Eye (tissue), 1 donor: ENCODE results near the gene MRTFA.
"Not testable (repeated sequence)": the region's sequence is repeated elsewhere in the genome, so short reads cannot be mapped to it uniquely, and the experiment has no call there.

Experiments used
- DNase-seq: peaks from one replicate; pipeline ENCODE4 v3.0.0-alpha.2; 2015

Gene MRTFA

DNA sequence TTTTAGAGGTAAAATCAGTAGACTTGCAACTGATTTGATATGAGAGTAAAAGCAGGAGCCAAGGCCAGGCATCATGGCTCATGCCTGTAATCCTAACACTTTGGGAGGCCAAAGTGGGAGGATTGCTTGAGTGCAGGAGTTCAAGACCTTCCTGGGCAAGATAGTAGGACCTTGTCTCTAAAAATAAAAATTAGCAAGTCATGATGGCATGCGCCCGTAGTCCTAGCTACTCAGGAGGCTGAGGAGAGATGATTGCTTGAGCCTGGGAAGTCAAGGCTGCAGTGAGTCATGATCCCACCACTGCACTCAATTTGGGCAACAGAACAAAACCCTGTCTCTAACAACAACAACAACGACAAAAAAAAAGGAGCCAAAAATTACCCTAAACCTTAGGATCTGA lies 252.6 kb downstream of the MRTFA start:
- DNase-seq, result no peak

DNA sequence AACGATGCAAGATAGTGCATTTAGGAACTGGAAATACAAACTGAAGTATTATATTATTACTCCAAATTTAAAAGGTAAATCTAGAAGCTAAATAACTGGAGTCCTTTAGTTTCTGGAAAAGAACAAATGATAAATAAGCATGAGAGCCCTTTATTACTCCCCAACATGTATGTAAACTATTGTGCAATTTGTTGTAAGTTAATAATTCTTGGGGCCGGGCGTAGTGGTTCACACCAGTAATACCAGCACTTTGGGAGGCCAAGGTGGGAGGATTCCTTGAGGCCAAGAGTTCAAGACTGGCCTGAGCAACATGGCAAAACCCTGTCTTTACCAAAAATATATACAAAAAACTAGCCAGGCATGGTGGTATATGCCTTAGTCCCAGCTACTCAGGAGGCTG lies 255.1 kb downstream of the MRTFA start:
- DNase-seq, result no peak

DNA sequence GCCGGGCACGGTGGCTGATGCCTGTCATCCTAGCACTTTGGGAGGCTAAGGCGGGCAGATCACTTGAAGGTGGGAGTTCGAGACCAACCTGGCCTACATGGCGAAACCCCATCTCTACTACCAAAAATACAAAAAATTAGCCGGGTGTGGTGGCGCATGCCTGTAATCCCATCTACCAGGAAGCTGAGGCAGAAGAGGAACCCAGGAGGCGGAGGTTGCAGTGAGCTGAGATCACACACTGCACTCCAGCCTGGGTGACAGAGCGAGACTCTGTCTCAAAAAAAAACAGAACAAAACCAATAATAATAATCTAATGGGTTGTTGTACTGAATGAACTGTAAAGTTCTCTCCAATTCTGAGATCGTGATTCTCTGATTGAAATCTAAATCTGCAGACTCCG lies 258.1 kb downstream of the MRTFA start:
- not testable (repeated sequence) for DNase-seq

DNA sequence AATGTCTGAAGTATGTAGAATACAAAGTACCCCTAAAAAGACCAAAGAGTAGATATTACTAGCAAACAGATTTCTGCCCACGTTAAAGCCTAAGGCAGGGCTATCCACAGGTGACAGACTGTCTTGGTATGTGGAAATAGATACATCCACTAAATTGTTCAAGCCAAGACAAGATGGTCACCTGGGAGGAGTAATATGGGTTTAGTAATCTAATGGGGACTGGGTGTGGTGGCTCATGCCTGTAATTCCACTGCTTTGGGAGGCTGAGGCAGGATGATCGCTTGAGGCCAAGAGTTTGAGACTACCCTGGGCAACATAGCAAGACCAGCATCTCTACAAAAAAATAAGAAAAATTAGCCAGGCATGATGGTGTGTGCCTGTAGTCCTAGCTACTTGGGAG lies 258.6 kb downstream of the MRTFA start:
- no peak for DNase-seq

DNA sequence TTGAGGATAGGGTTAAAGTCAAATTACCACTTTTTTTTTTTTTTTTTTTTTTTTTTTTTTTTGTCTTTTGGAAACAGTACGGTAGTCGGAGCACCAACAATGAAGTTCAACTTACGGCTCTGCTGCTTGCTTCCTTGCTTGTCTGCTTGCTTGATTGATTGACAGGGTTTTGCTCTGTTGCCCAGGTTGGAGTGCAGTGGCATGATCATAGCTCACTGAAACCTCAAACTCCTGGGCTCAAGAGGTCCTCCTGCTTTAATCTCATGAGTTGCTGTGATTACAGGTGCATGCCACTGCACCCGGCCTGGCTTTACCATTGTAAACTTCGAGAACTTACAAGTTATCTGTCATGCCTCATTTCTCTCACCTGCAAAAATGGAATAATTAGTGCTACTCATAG lies 260.4 kb downstream of the MRTFA start:
- DNase-seq, result no peak

DNA sequence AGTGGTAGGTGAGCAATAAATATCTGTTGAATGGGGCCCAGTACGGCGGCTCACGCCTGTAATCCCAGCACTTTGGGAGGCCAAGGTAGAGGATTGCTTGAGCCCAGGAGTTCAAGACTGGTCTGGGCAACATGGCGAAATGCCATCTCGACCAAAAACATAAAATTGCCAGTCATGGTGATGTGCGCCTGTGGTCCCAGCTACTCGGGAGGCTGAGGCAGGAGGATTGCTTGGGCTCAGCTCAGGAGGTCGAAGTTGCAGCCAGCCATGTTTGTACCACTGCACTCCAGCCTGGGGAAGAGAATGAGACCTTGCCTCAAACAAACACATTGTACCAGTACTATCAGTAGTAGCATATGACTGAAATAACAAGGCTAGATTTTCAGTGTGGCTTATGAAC lies 262.0 kb downstream of the MRTFA start:
- no peak for DNase-seq

DNA sequence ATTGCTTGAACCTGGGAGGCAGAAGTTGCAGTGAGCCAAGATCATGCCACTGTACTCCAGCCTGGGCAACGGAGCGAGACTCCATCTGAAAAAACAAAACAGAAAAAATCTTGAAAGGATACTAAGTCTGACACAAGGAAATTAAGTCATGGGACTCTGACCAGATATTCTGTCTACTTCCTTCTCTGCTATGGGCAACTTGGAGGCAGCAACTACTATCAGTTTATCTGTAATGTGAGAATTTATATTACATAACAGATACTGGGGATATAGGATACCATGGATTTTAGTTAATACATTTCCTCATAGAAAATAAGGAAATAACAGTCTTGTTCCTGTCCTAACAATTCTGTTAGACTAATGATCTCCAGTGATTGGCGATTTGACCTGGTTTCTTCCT lies 267.7 kb downstream of the MRTFA start:
- no peak for DNase-seq

DNA sequence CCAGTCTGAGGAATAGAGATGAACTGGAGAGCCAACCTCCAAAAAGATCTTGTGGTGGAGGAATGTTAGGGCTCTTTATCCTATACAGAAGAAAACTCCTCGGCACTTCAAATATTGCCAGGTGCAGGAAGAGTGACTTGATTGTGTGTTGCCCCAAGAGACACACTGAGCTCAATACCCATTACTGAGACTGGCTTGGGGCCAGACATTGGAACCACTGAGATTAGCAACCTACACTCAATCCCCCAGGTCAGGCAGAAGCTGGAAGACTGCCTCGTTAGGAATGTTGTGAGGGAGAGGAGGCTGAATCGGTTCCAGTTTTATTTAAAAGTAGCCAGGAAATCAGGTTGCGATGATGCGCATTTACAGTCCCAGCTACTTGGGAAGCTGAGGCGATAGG lies 268.5 kb downstream of the MRTFA start:
- no peak for DNase-seq

DNA sequence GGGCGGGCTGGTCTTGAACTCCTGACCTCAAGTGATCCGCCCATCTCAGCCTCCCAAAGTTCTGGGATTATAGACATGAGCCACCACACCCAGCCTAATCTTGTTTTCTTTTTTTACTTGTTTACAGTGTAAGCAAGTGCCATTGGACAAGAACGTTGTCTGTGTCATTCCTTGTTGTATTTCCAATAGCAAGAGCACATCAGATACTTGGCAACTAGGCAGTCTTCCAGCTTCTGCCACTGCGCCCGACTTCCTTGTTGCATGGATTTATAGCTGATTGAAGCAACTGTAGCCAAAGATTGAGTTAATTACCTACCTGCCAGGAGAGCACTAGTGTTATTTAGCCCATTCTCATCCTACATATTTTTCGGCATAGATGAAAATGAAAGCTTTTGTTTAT lies 269.2 kb downstream of the MRTFA start:
- no peak for DNase-seq

DNA sequence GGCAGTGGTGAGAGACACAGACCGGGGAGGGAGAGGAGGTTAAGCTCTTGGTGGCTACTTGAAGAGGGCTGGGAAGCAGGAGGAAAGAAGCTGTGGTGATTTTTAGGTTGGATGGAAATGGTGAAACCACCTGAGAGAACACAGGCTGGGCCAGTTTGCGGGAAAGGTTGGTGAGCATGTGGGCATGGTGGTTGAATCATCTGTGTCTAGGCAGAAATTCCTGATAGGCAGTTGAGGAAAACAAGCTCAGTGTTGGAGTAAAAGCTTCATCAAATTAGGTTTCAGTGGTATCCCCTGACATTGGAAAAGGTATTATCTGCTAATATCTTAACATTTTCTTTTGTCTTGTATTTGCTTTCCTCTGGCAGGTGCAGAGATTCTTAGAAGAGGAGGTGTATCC lies 270.5 kb downstream of the MRTFA start:
- no peak for DNase-seq

DNA sequence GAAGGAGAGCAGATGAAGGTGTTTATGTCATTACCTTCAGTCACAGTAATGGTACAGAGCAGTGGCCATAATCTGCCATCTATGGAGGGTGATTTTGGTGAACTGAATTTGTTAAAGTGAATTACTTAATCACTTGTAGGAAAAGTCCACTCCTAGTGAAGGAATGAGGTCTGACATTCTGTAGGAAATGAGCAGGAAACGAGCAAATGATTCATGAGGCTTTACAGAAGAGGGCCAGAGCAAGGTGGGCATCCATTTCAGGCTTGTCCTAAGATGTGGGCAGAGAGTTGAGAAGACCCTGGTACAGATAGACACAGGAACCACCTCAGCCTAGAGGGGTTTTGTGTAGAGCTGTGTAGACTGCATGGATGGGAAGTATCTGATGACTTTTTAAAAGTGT lies 272.1 kb downstream of the MRTFA start:
- no peak for DNase-seq

DNA sequence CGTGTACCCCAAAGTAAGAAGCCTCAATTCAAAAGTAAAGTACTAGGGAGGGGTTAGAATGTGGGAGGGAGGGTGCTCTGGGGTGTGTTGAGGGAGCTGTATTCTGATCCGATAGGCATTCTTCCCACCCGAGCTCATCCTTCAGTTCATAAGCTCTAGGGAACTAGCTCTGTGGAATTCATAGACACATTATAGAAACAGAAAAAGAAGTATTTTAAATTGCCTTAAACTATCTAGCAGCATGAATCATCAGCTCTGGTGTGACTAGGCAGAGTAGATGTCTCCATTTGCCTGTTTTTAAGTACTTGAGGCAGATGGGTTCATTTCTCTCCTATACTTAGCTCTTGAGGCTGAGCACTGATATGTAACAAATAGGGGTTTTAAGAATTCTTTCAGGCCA lies 273.5 kb downstream of the MRTFA start:
- DNase-seq, result no peak

DNA sequence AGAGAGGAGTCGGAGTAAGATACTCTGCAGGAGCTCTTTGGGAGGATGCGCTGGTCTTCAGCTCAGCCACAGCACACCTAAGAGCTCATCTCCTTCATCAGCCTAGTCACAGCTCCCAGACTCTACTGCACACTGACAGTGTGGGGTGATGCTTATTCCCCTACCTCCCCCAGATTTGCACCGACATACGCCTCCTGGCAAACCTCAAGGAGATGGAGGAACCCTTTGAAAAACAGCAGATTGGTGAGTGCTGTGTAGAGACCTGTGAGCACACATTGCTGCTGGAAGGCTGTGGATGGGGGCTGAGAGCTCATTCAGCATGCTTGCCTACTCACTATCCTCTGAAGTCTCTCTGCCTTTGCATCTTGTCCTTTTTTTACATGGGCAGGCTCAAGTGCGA lies 275.4 kb downstream of the MRTFA start:
- no peak for DNase-seq
